ENCODE measurements around the gene ERI3. TPM values are rescaled to one million over a fixed set of nuclear protein-coding genes. Genes with fewer than 3 reads are reported as not detected.

The ERI3 gene
- total RNA-seq, 4 donors from 2014 or later = 14.0 to 29.2 (median 22.8) TPM

GRCh38 chr1:44355582-44356305 lies 687 bp upstream of the ERI3 start:
- Histone ChIP-seq H3K4me3 (peak overlapping the region; percentile 75 to 99 (median 87)), H3K36me3 (no peaks in the 10 kb centered on the region), H3K4me1 (peaks cover 0 to 13% (median 0%) of the 10 kb centered on the region in 4 donors), H3K27me3 (no peaks in the 10 kb centered on the region), H3K9me3 (no peaks in the 10 kb centered on the region), H3K27ac (no peak overlapping the region)
- TF ChIP-seq POLR2A (IDR thresholded peaks at IDR 0.05) (no peak), CTCF (IDR thresholded peaks at IDR 0.05) (no peak)
- no peak for DNase-seq

GRCh38 chr1:44354268-44354839 lies 703 bp downstream of the ERI3 start:
- Histone ChIP-seq H3K4me1 (peaks cover 0 to 13% (median 0%) of the 10 kb centered on the region in 4 donors), H3K9me3 (no peaks in the 10 kb centered on the region), H3K4me3 (peak overlapping the region; percentile 75 to 99 (median 87)), H3K36me3 (no peaks in the 10 kb centered on the region), H3K27me3 (no peaks in the 10 kb centered on the region), H3K27ac (peak overlapping the region; percentile 64 to 78 (median 70))
- peak in 1 of 3 donors; percentile 17 for DNase-seq
- TF ChIP-seq POLR2A (IDR thresholded peaks at IDR 0.05) (no peak), CTCF (IDR thresholded peaks at IDR 0.05) (no peak)

- Histone ChIP-seq H3K4me3 (no peak overlapping the region), H3K9me3 (no peaks in the 10 kb centered on the region), H3K27ac (no peak overlapping the region), H3K4me1 (peaks cover 0 to 13% (median 0%) of the 10 kb centered on the region in 4 donors), H3K36me3 (no peaks in the 10 kb centered on the region), H3K27me3 (no peaks in the 10 kb centered on the region)
- DNase-seq = no peak
- TF ChIP-seq POLR2A (IDR thresholded peaks at IDR 0.05) (no peak), CTCF (IDR thresholded peaks at IDR 0.05) (no peak)
These were observed 1.5 kb downstream of the ERI3 start for GRCh38 chr1:44353604-44354003.

GRCh38 chr1:44351289-44351688 lies 3.8 kb downstream of the ERI3 start:
- Histone ChIP-seq H3K4me1 (peaks cover 0 to 13% (median 0%) of the 10 kb centered on the region in 4 donors), H3K36me3 (no peaks in the 10 kb centered on the region), H3K27ac (no peak overlapping the region), H3K9me3 (no peaks in the 10 kb centered on the region), H3K4me3 (no peak overlapping the region), H3K27me3 (no peaks in the 10 kb centered on the region)
- TF ChIP-seq POLR2A (IDR thresholded peaks at IDR 0.05) (no peak), CTCF (IDR thresholded peaks at IDR 0.05) (no peak)
- no peak for DNase-seq

- H3K27me3 ChIP-seq = no peaks in the 10 kb centered on the region
- no peak for TF ChIP-seq POLR2A (IDR thresholded peaks at IDR 0.05)
- no peaks in the 10 kb centered on the region for H3K4me1 ChIP-seq
- H3K36me3 ChIP-seq = no peaks in the 10 kb centered on the region
- no peaks in the 10 kb centered on the region for H3K9me3 ChIP-seq
- H3K4me3 ChIP-seq = no peak overlapping the region
- no peak overlapping the region for H3K27ac ChIP-seq
- DNase-seq = no peak
These were observed 7.0 kb downstream of the ERI3 start for GRCh38 chr1:44348061-44348485.

- Histone ChIP-seq H3K4me3 (no peak overlapping the region), H3K27ac (peak overlapping the region in 1 of 4 donors; percentile 13), H3K9me3 (no peaks in the 10 kb centered on the region), H3K36me3 (no peaks in the 10 kb centered on the region), H3K4me1 (no peaks in the 10 kb centered on the region), H3K27me3 (no peaks in the 10 kb centered on the region)
- TF ChIP-seq POLR2A (IDR thresholded peaks at IDR 0.05) (no peak), CTCF (IDR thresholded peaks at IDR 0.05) (no peak)
- DNase-seq = no peak
These were observed 7.8 kb downstream of the ERI3 start for GRCh38 chr1:44347280-44347679.
